Spleen (tissue), 11 donors: Measurements from ENCODE around the gene SLC4A4. TPM values are rescaled to one million over a fixed set of nuclear protein-coding genes. Genes with fewer than 3 reads are reported as not detected.

Source experiments
- DNase-seq: peaks from one replicate; pipeline ENCODE4 v3.0.0-alpha.2; 2020
- H3K27ac ChIP-seq, 8 donors: fragments of 200-600 bp; sonication (generic) in 7 of 8; 1 replicate in 4 of 8; 2 replicates in 4 of 8; pipeline versions ENCODE4 v1.5.0 to v1.8.0; 2016 to 2021; ENCODE audit warnings: inconsistent platforms in 4 of 8, mild to moderate bottlenecking in 4 of 8, moderate library complexity in 1 of 8
- H3K27me3 ChIP-seq, 7 donors: fragments of 200-600 bp; sonication (generic) in 6 of 7; replicated peaks in 1 of 7; 1 replicate in 4 of 7; 2 replicates in 3 of 7; pipeline versions ENCODE4 v1.5.0 to v1.8.0; 2016 to 2021; ENCODE audit warnings: inconsistent platforms in 3 of 7, mild to moderate bottlenecking in 1 of 7
- H3K36me3 ChIP-seq, 6 donors: fragments of 200-600 bp; sonication (generic) in 5 of 6; 1 replicate in 4 of 6; 2 replicates in 2 of 6; pipeline versions ENCODE4 v1.5.0 to v1.8.0; 2016 to 2021; ENCODE audit warnings: inconsistent platforms in 2 of 6
- H3K4me1 ChIP-seq, 6 donors: fragments of 200-600 bp; sonication (generic) in 5 of 6; 1 replicate in 3 of 6; 2 replicates in 3 of 6; pipeline versions ENCODE4 v1.5.0 to v1.8.0; 2016 to 2021; ENCODE audit warnings: inconsistent platforms in 3 of 6
- H3K4me3 ChIP-seq, 8 donors: fragments of 200-600 bp; sonication (generic) in 7 of 8; 1 replicate in 4 of 8; 2 replicates in 4 of 8; pipeline versions ENCODE4 v1.5.0 to v1.8.0; 2016 to 2021; ENCODE audit warnings: inconsistent platforms in 4 of 8, mild to moderate bottlenecking in 4 of 8, moderate library complexity in 2 of 8
- H3K9me3 ChIP-seq, 8 donors: fragments of 200-600 bp; sonication (generic) in 7 of 8; 1 replicate in 4 of 8; 2 replicates in 4 of 8; pipeline versions ENCODE4 v1.5.0 to v1.8.0; 2016 to 2021; ENCODE audit warnings: inconsistent platforms in 4 of 8
- POLR2A ChIP-seq, 3 donors: fragments of 450-650 bp; IDR thresholded peaks; one replicate each; pipeline ENCODE4 v1.5.1; 2017; ENCODE audit warnings: antibody characterized with exemption in 3 of 3, mild to moderate bottlenecking in 1 of 3
- POLR2AphosphoS5 ChIP-seq, 3 donors: sonication (generic); formaldehyde crosslinking; IDR thresholded peaks; one replicate each; pipeline ENCODE4 v1.5.1; 2017; ENCODE audit warnings: antibody characterized with exemption in 3 of 3
- WGBS, 5 donors: extraction: QIAGEN DNeasy Blood & Tissue Kit in 3 of 5; methylation state at CpG; one replicate each; pipeline versions ENCODE4 v1.1.5 to v1.1.7; 2013 to 2018; 5-methylcytosine and 5-hydroxymethylcytosine counted together
- intact Hi-C: fragments of 100-400 bp; cut with DNase I; formaldehyde crosslinking; loops from one replicate; pipeline ENCODE4 v1.15.0; 2023; ENCODE audit warnings: low total_unique reads
- polyA plus RNA-seq, 3 donors: library from polyadenylated mRNA; stranded (reverse); fragments of 200-250 nt; gene quantifications; one replicate each; pipeline ENCODE4 v1.2.1, GENCODE V29; 2013
- total RNA-seq, 7 donors: library from RNA; depleted of rRNA in 3 of 7; stranded (reverse); fragments of >200 nt in 3 of 7; fragmentation: NEBNext Ultra II Directional in 4 of 7; extraction: Animal tissue kit (Norgen Biotek cat#: 25700) in 4 of 7; gene quantifications; one replicate each; pipeline versions ENCODE4 v1.1.0 to v1.2.1, GENCODE V29; 2016 to 2021
- TF ChIP-seq, protein P1 (sequence below), 11 experiments: fragments of 200-600 bp in 7 of 11; fragments of 450-650 bp in 4 of 11; sonication (generic) in 4 of 11; IDR thresholded peaks in 8 of 11; conservative IDR thresholded peaks in 3 of 11; 1 replicate in 7 of 11; 2 replicates in 4 of 11; pipeline versions ENCODE4 v1.4.0 to v1.8.0; 2016 to 2021; ENCODE audit warnings: antibody characterized with exemption in 11 of 11, inconsistent platforms in 4 of 11, mild to moderate bottlenecking in 1 of 11
- donor health status: healthy with polysubstance abuse.
- donor health status: DM: no; HTN: no; CAD: no; lungs with moderate emphysema.
- donor health status: DM: no; HTN: no; CAD: no.
- donor health status: Bipolar disorder and iron deficiency.
- donor health status: healthy.
- donor health status: DM: no; HTN: no; CAD: no.
- donor health status: DM: yes; HTN: yes; CAD: no.

Gene SLC4A4
- total and polyA plus RNA-seq, 10 donors, result 0.07 to 3.4 (median 1.4) TPM

- Histone ChIP-seq H3K9me3 (no peaks in the 10 kb centered on the region), H3K27ac (no peak overlapping the region), H3K4me1 (no peaks in the 10 kb centered on the region), H3K4me3 (no peak overlapping the region), H3K27me3 (no peaks in the 10 kb centered on the region), H3K36me3 (no peaks in the 10 kb centered on the region)
- no peak for DNase-seq
- intact Hi-C loops, result no loop called here
- 84 to 94% (median 91%) methylated on average over 4 of the region's 4 CpGs for WGBS, 5 donors
- TF ChIP-seq, protein P1, sequence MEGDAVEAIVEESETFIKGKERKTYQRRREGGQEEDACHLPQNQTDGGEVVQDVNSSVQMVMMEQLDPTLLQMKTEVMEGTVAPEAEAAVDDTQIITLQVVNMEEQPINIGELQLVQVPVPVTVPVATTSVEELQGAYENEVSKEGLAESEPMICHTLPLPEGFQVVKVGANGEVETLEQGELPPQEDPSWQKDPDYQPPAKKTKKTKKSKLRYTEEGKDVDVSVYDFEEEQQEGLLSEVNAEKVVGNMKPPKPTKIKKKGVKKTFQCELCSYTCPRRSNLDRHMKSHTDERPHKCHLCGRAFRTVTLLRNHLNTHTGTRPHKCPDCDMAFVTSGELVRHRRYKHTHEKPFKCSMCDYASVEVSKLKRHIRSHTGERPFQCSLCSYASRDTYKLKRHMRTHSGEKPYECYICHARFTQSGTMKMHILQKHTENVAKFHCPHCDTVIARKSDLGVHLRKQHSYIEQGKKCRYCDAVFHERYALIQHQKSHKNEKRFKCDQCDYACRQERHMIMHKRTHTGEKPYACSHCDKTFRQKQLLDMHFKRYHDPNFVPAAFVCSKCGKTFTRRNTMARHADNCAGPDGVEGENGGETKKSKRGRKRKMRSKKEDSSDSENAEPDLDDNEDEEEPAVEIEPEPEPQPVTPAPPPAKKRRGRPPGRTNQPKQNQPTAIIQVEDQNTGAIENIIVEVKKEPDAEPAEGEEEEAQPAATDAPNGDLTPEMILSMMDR (IDR thresholded peaks at IDR 0.05 in 8 of 11, conservative IDR thresholded peaks at IDR 0.05 in 3 of 11), result no peak
- no peak for TF ChIP-seq POLR2A (IDR thresholded peaks at IDR 0.05)
- no peak for TF ChIP-seq POLR2AphosphoS5 (IDR thresholded peaks at IDR 0.05)
Measured at GRCh38 chr4:71377561-71377960, 38.7 kb downstream of the SLC4A4 start.

- TF ChIP-seq, protein P1 (IDR thresholded peaks at IDR 0.05 in 8 of 11, conservative IDR thresholded peaks at IDR 0.05 in 3 of 11), result no peak
- TF ChIP-seq POLR2AphosphoS5 (IDR thresholded peaks at IDR 0.05) (no peak), POLR2A (IDR thresholded peaks at IDR 0.05) (no peak)
- DNase-seq, result no peak
- H3K27me3 ChIP-seq, result no peaks in the 10 kb centered on the region
- H3K36me3 ChIP-seq, result no peaks in the 10 kb centered on the region
- no peak overlapping the region for H3K27ac ChIP-seq
- H3K4me1 ChIP-seq, result no peaks in the 10 kb centered on the region
- intact Hi-C loops, result no loop called here
- 91 to 96% (median 93%) methylated on average over 5 of the region's 5 CpGs for WGBS, 5 donors
- no peaks in the 10 kb centered on the region for H3K9me3 ChIP-seq
- H3K4me3 ChIP-seq, result no peak overlapping the region
Measured at GRCh38 chr4:71379126-71379525, 40.3 kb downstream of the SLC4A4 start.

DNA sequence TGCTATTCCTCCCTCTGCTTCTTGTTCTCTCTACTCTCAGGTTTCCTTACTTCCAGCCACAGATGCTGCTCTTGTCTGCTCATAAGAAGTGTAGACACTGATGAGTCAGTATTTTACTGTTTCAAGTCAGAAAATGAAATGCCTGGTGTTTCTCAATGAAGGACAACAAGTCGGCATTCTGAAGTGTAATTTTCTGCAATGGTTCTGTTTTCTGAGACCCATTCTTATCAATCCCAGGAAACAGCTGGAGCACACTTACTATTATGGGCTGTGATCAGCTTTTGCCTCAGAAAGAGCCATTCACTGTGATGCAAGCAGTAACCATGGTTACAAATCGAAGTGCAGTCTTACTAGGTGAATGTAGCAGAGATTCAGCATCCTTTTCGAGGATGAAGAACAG is 42.0 kb downstream of the SLC4A4 start:
- WGBS, 5 donors, result 74 to 86% (median 75%) methylated on average over 3 of the region's 3 CpGs
- TF ChIP-seq, protein P1 (IDR thresholded peaks at IDR 0.05 in 8 of 11, conservative IDR thresholded peaks at IDR 0.05 in 3 of 11), result no peak
- TF ChIP-seq POLR2AphosphoS5 (IDR thresholded peaks at IDR 0.05) (no peak), POLR2A (IDR thresholded peaks at IDR 0.05) (no peak)
- Histone ChIP-seq H3K4me1 (no peaks in the 10 kb centered on the region), H3K9me3 (no peaks in the 10 kb centered on the region), H3K36me3 (no peaks in the 10 kb centered on the region), H3K27ac (no peak overlapping the region), H3K27me3 (no peaks in the 10 kb centered on the region), H3K4me3 (no peak overlapping the region)
- DNase-seq, result no peak
- intact Hi-C loops, result no loop called here

GRCh38 chr4:71382125-71382899 is 43.5 kb downstream of the SLC4A4 start:
- no peak for DNase-seq
- no peak for TF ChIP-seq POLR2A (IDR thresholded peaks at IDR 0.05)
- H3K4me3 ChIP-seq, result no peak overlapping the region
- H3K27me3 ChIP-seq, result no peaks in the 10 kb centered on the region
- no peaks in the 10 kb centered on the region for H3K9me3 ChIP-seq
- intact Hi-C loops, result no loop called here
- 81 to 90% (median 85%) methylated on average over 3 of the region's 3 CpGs for WGBS, 5 donors
- no peaks in the 10 kb centered on the region for H3K4me1 ChIP-seq
- H3K27ac ChIP-seq, result no peak overlapping the region
- H3K36me3 ChIP-seq, result no peaks in the 10 kb centered on the region
